ENCODE results near the gene TMEM117. TPM values are rescaled to one million over a fixed set of nuclear protein-coding genes. Genes with fewer than 3 reads are reported as not detected.

The TMEM117 gene
- total RNA-seq, 2 experiments from 2014 or later = 0.95 to 7.1 TPM

DNA sequence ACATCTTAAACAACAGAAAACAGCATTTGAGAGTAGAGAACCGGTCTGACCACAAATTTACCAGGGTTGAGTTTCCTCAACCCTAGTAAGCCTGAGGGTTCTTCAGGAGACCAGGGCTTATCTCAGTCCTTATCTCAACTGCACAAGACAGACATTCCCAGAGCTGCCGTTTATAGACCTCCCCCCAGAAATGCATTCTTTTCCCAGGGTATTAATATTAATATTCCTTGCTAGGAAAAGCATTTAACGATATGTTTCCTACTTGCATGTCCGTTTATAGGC lies 12.3 kb downstream of the TMEM117 start:
- H3K9me3 ChIP-seq (ENCODE audit: low read length) = no peaks in the 10 kb centered on the region
- intact Hi-C loops (cut with micrococcal nuclease; ENCODE audit: unreplicated experiment) = no loop called here
- no peak overlapping the region for H3K4me3 ChIP-seq (ENCODE audit: low read depth, low read length, poor library complexity, severe bottlenecking)
- ChIA-PET POLR2A (no interaction called here), CTCF (ENCODE audit: unreplicated experiment) (no interaction called here)
- H3K36me3 ChIP-seq (ENCODE audit: insufficient read depth, low read length) = no peaks in the 10 kb centered on the region
- no peaks in the 10 kb centered on the region for H3K79me2 ChIP-seq (ENCODE audit: insufficient read depth, low read depth, low read length)
- H3K4me1 ChIP-seq (ENCODE audit: insufficient read depth, low read length, poor library complexity, severe bottlenecking) = no peaks in the 10 kb centered on the region
- no peak overlapping the region for H3K4me2 ChIP-seq (ENCODE audit: low read length)
- BruUV-seq (replicated peaks) = no TSS peak
- TF ChIP-seq EZH2phosphoT487 (IDR thresholded peaks at IDR 0.05; ENCODE audit: borderline replicate concordance, low read depth, low read length) = no peak
- TF ChIP-seq, protein P1, sequence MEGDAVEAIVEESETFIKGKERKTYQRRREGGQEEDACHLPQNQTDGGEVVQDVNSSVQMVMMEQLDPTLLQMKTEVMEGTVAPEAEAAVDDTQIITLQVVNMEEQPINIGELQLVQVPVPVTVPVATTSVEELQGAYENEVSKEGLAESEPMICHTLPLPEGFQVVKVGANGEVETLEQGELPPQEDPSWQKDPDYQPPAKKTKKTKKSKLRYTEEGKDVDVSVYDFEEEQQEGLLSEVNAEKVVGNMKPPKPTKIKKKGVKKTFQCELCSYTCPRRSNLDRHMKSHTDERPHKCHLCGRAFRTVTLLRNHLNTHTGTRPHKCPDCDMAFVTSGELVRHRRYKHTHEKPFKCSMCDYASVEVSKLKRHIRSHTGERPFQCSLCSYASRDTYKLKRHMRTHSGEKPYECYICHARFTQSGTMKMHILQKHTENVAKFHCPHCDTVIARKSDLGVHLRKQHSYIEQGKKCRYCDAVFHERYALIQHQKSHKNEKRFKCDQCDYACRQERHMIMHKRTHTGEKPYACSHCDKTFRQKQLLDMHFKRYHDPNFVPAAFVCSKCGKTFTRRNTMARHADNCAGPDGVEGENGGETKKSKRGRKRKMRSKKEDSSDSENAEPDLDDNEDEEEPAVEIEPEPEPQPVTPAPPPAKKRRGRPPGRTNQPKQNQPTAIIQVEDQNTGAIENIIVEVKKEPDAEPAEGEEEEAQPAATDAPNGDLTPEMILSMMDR (conservative IDR thresholded peaks at IDR 0.05; ENCODE audit: low read length) = no peak
- no peak for DNase-seq (ENCODE audit: low spot score)
- H4K20me1 ChIP-seq (ENCODE audit: insufficient read depth, low read length) = no peaks in the 10 kb centered on the region
- H2AFZ ChIP-seq (ENCODE audit: low read length) = no peak overlapping the region
- H3K27ac ChIP-seq (ENCODE audit: low read depth, low read length, poor library complexity, severe bottlenecking) = no peak overlapping the region
- H3K9me2 ChIP-seq (ENCODE audit: insufficient read depth, low read length) = no peaks in the 10 kb centered on the region

DNA sequence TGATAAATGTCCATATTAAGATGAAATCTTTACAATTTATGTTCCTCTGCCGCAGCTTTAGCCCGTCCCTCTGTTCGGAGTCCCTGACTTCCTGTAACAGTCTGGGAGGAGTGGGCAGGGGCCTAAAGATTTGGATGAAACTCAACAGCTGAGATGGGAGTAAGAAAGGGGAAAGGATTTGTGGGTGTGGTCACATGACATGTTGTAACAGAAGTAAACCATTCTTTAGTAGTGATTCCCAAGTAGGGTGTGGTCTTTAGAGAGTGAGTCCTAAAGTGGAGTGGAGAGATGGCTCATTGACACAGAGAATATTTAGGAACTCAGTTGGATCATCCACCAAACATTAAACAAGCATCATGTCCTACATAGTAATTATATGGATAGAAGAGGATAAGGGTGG lies 12.9 kb downstream of the TMEM117 start:
- Histone ChIP-seq H2AFZ (ENCODE audit: low read length) (no peak overlapping the region), H3K79me2 (ENCODE audit: insufficient read depth, low read depth, low read length) (no peaks in the 10 kb centered on the region), H3K4me2 (ENCODE audit: low read length) (no peak overlapping the region), H3K4me3 (ENCODE audit: low read depth, low read length, poor library complexity, severe bottlenecking) (no peak overlapping the region), H3K4me1 (ENCODE audit: insufficient read depth, low read length, poor library complexity, severe bottlenecking) (no peaks in the 10 kb centered on the region), H3K36me3 (ENCODE audit: insufficient read depth, low read length) (no peaks in the 10 kb centered on the region), H4K20me1 (ENCODE audit: insufficient read depth, low read length) (no peaks in the 10 kb centered on the region), H3K27ac (ENCODE audit: low read depth, low read length, poor library complexity, severe bottlenecking) (no peak overlapping the region), H3K9me3 (ENCODE audit: low read length) (no peaks in the 10 kb centered on the region), H3K9me2 (ENCODE audit: insufficient read depth, low read length) (no peaks in the 10 kb centered on the region)
- intact Hi-C loops (cut with micrococcal nuclease; ENCODE audit: unreplicated experiment) = no loop called here
- no peak for DNase-seq (ENCODE audit: low spot score)
- POLR2A ChIA-PET = no interaction called here
- no TSS peak for BruUV-seq (replicated peaks)
- CTCF ChIA-PET (ENCODE audit: unreplicated experiment) = no interaction called here
- no peak for TF ChIP-seq EZH2phosphoT487 (IDR thresholded peaks at IDR 0.05; ENCODE audit: borderline replicate concordance, low read depth, low read length)
- TF ChIP-seq, protein P1 (conservative IDR thresholded peaks at IDR 0.05; ENCODE audit: low read length) = no peak

DNA sequence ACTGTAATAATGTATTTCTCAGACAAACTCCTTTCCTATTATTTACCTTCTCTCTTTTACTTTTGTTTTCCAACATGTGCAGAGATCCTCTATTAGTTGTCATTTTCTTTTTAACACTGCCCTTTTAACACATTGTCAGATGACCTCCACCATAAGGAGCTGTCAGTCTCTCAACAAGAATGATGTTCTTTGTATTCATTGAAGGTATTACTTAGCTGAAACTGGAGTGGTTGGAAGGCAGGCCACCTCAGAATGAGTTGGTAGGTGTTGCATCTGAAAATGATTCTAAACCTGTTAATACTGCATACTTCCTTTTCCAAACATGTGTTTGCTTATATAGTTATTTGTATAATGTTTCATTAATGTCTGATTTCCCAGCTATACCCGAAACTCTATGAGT lies 16.9 kb downstream of the TMEM117 start:
- POLR2A ChIA-PET = interaction anchor here (0.6 to 0.7 kb wide), 3 partner anchors 10 to 37 kb away, joined by 3 read pairs; no protein-coding TSS in a partner anchor
- no TSS peak for BruUV-seq (replicated peaks)

More for the DNA sequence above, 16.9 kb downstream of the TMEM117 start:
- Histone ChIP-seq H3K4me2 (ENCODE audit: low read length) (no peak overlapping the region), H3K79me2 (ENCODE audit: insufficient read depth, low read depth, low read length) (no peaks in the 10 kb centered on the region), H4K20me1 (ENCODE audit: insufficient read depth, low read length) (no peaks in the 10 kb centered on the region), H3K36me3 (ENCODE audit: insufficient read depth, low read length) (no peaks in the 10 kb centered on the region), H2AFZ (ENCODE audit: low read length) (no peak overlapping the region), H3K9me2 (ENCODE audit: insufficient read depth, low read length) (no peaks in the 10 kb centered on the region), H3K27ac (ENCODE audit: low read depth, low read length, poor library complexity, severe bottlenecking) (no peak overlapping the region), H3K9me3 (ENCODE audit: low read length) (no peaks in the 10 kb centered on the region), H3K4me3 (ENCODE audit: low read depth, low read length, poor library complexity, severe bottlenecking) (no peak overlapping the region), H3K4me1 (ENCODE audit: insufficient read depth, low read length, poor library complexity, severe bottlenecking) (no peaks in the 10 kb centered on the region)
- CTCF ChIA-PET (ENCODE audit: unreplicated experiment) = no interaction called here
- intact Hi-C loops (cut with micrococcal nuclease; ENCODE audit: unreplicated experiment) = no loop called here
- DNase-seq (ENCODE audit: low spot score) = no peak
- TF ChIP-seq EZH2phosphoT487 (IDR thresholded peaks at IDR 0.05; ENCODE audit: borderline replicate concordance, low read depth, low read length) = no peak
- TF ChIP-seq, protein P1 (conservative IDR thresholded peaks at IDR 0.05; ENCODE audit: low read length) = no peak

Measured in OCI-LY7 (cell line).